MCF 10A (cell line): ENCODE data around the gene SCUBE1. TPM values are rescaled to one million over a fixed set of nuclear protein-coding genes. Genes with fewer than 3 reads are reported as not detected.

Source experiments
- BruUV-seq: library from RNA; stranded (reverse); fragments of 400-500 nt; replicated peaks from 2 replicates; lab custom pipeline; 2021; lab: Mats Ljungman, UMichigan
- CTCF ChIA-PET: fragments of 300-600 bp; sonication (Branson Sonifier 250); formaldehyde crosslinking; extraction: SDS; loops from one replicate; lab custom pipeline; 2021; ENCODE audit warnings: antibody characterized with exemption, inconsistent platforms; lab: Yijun Ruan, JAX
- POLR2A ChIA-PET: fragments of 300-600, 350-650 bp; sonication (Branson Sonifier 250); formaldehyde crosslinking; extraction: SDS; loops from one replicate; lab custom pipeline; 2020; ENCODE audit warnings: antibody characterized with exemption, inconsistent platforms; lab: Yijun Ruan, JAX
- DNase-seq: peaks from one replicate; pipeline ENCODE4 v3.0.0-alpha.2; 2018; ENCODE audit not compliant: unreplicated experiment
- H3K27ac Mint-ChIP-seq: one replicate; pipeline ENCODE4 v1.8.0; 2022; ENCODE audit warnings: mild to moderate bottlenecking, low read depth, mixed read lengths; ENCODE audit not compliant: unreplicated experiment
- H3K27me3 Mint-ChIP-seq: one replicate; pipeline ENCODE4 v1.8.0; 2022; ENCODE audit warnings: mixed read lengths; ENCODE audit not compliant: insufficient read depth, unreplicated experiment
- H3K36me3 Mint-ChIP-seq: one replicate; pipeline ENCODE4 v1.8.0; 2022; ENCODE audit warnings: mild to moderate bottlenecking, moderate library complexity, mixed read lengths; ENCODE audit not compliant: insufficient read depth, unreplicated experiment
- H3K4me1 Mint-ChIP-seq: one replicate; pipeline ENCODE4 v1.8.0; 2022; ENCODE audit warnings: mixed read lengths; ENCODE audit not compliant: insufficient read depth, unreplicated experiment
- H3K4me3 Mint-ChIP-seq: one replicate; pipeline ENCODE4 v1.8.0; 2022; ENCODE audit warnings: mild to moderate bottlenecking, moderate library complexity, mixed read lengths; ENCODE audit not compliant: unreplicated experiment
- H3K9me3 Mint-ChIP-seq: one replicate; pipeline ENCODE4 v1.8.0; 2022; ENCODE audit warnings: mixed read lengths; ENCODE audit not compliant: unreplicated experiment
- intact Hi-C: fragments of 100-400 bp; cut with micrococcal nuclease; formaldehyde crosslinking; loops from 2 replicates; pipeline ENCODE4 v1.14.1; 2022
- total RNA-seq: library from RNA; stranded (reverse); gene quantifications from 2 replicates; pipeline ENCODE4 v1.2.3, GENCODE V29; 2022
- TF ChIP-seq, protein P1 (sequence below): fragments of 200-600 bp; IDR thresholded peaks from one replicate; pipeline ENCODE4 v1.8.0; 2022; ENCODE audit warnings: antibody characterized with exemption, mild to moderate bottlenecking; ENCODE audit not compliant: unreplicated experiment

SCUBE1 gene
- total RNA-seq, 1 experiment from 2014 or later, result not detected

GRCh38 chr22:43180670-43181069 is 162.5 kb downstream of the SCUBE1 start:
- intact Hi-C loops, result loop anchor here (1.0 kb wide), 1 partner anchor 10 kb away; no protein-coding TSS in a partner anchor
- TF ChIP-seq, protein P1, sequence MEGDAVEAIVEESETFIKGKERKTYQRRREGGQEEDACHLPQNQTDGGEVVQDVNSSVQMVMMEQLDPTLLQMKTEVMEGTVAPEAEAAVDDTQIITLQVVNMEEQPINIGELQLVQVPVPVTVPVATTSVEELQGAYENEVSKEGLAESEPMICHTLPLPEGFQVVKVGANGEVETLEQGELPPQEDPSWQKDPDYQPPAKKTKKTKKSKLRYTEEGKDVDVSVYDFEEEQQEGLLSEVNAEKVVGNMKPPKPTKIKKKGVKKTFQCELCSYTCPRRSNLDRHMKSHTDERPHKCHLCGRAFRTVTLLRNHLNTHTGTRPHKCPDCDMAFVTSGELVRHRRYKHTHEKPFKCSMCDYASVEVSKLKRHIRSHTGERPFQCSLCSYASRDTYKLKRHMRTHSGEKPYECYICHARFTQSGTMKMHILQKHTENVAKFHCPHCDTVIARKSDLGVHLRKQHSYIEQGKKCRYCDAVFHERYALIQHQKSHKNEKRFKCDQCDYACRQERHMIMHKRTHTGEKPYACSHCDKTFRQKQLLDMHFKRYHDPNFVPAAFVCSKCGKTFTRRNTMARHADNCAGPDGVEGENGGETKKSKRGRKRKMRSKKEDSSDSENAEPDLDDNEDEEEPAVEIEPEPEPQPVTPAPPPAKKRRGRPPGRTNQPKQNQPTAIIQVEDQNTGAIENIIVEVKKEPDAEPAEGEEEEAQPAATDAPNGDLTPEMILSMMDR, result no peak
- H3K27me3 Mint-ChIP-seq, result no peaks in the 10 kb centered on the region
- no peak for DNase-seq
- ChIA-PET CTCF (no interaction called here), POLR2A (no interaction called here)
- peaks cover 8% of the 10 kb centered on the region for H3K4me1 Mint-ChIP-seq
- BruUV-seq, result no TSS peak
- no peak overlapping the region for H3K4me3 Mint-ChIP-seq
- no peaks in the 10 kb centered on the region for H3K9me3 Mint-ChIP-seq
- peak overlapping the region; percentile 42 for H3K27ac Mint-ChIP-seq
- H3K36me3 Mint-ChIP-seq, result peaks cover 65% of the 10 kb centered on the region

GRCh38 chr22:43179911-43180195 is 163.3 kb downstream of the SCUBE1 start:
- TF ChIP-seq, protein P1, result no peak
- Mint-ChIP-seq H3K4me1 (peaks cover 8% of the 10 kb centered on the region), H3K27me3 (no peaks in the 10 kb centered on the region), H3K4me3 (no peak overlapping the region), H3K27ac (peak overlapping the region; percentile 42), H3K36me3 (peaks cover 61% of the 10 kb centered on the region), H3K9me3 (no peaks in the 10 kb centered on the region)
- DNase-seq, result no peak
- intact Hi-C loops, result no loop called here
- no TSS peak for BruUV-seq
- CTCF ChIA-PET, result no interaction called here
- POLR2A ChIA-PET, result interaction anchor here (0.5 kb wide), 1 partner anchor 566 kb away, joined by 3 read pairs; no protein-coding TSS in a partner anchor

DNA sequence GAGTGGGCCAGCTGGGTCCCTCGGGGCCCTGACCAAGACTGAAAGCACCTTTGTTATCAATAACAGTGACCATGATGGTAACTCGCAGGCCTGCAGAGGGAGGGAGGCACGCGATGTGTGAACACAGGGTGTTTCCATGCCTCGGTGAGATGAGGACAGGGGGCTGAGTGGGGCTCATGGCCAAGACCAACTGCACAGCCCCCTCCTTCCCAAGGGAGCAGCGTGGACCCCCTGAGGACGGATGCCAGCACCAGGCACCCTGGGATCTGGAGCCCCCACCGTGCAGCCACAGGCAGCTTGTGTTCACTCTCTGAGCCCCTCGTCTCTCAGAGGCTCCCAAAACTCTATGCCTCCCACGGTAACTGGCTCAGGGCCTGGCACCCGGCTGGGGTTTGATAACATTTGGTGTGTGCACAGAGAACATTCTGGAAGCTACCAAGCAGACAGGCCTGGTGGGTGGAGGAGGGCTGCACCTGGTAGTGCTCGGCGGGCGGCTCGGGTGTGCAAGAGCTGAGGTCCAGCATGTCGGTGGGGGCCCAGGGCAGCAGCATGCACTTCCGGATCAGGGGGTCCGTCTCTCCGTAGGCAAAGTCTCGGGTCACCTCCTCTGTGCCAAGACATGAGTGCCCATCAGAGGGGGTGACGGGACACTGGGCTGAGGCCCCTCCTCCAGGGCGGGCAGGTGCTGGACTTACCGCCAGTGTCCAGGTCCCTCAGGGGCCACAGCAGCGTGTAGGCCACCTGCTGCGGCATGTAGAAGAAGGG is 163.8 kb downstream of the SCUBE1 start:
- Mint-ChIP-seq H3K4me3 (no peak overlapping the region), H3K4me1 (peaks cover 6% of the 10 kb centered on the region), H3K9me3 (no peaks in the 10 kb centered on the region), H3K27me3 (no peaks in the 10 kb centered on the region), H3K27ac (no peak overlapping the region), H3K36me3 (peaks cover 64% of the 10 kb centered on the region)
- TF ChIP-seq, protein P1, result no peak
- ChIA-PET CTCF (interaction anchor here (0.6 kb wide), 1 partner anchor 117 kb away, joined by 3 read pairs; no protein-coding TSS in a partner anchor), POLR2A (no interaction called here)
- BruUV-seq, result no TSS peak
- no peak for DNase-seq
- intact Hi-C loops, result no loop called here

DNA sequence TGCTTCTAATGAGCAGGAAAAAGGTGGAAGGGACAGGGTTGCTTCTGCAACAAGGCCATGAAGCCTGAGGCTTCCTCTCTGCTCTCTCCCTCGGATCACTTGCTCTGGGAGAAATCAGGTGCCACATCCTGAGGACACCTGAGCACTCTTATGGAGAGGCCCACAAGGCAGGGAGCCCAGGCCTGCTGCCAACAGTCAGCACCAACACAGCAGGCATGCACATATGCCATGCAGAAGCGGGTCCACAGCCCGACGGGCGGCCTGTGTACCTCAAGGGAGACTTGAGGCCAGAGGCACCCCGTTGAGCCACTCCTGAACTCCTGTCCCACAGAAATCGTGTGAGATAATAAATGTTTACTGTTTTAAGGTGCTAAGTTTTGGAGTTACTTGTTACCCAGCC is 165.7 kb downstream of the SCUBE1 start:
- H3K27me3 Mint-ChIP-seq, result no peaks in the 10 kb centered on the region
- ChIA-PET POLR2A (interaction anchor here (1.1 to 1.4 kb wide), 2 partner anchors 10 to 14 kb away, joined by 3 to 5 read pairs; partner anchors contain the start of gene TTLL12), CTCF (no interaction called here)
- no peak overlapping the region for H3K4me3 Mint-ChIP-seq
- TF ChIP-seq, protein P1, result no peak
- DNase-seq, result no peak
- BruUV-seq, result no TSS peak
- H3K27ac Mint-ChIP-seq, result no peak overlapping the region
- intact Hi-C loops, result no loop called here
- H3K9me3 Mint-ChIP-seq, result no peaks in the 10 kb centered on the region
- H3K4me1 Mint-ChIP-seq, result no peaks in the 10 kb centered on the region
- peaks cover 72% of the 10 kb centered on the region for H3K36me3 Mint-ChIP-seq
